Measurements from ENCODE around the gene GPRC5D.

Gene GPRC5D

GRCh38 chr12:12893438-12893837 is 58.5 kb downstream of the GPRC5D start:
- no peaks in the 10 kb centered on the region for H3F3A ChIP-seq (ENCODE audit: insufficient read depth, low read length)
- no peak overlapping the region for H3K27ac ChIP-seq (ENCODE audit: low read depth, low read length, poor library complexity, severe bottlenecking)
- H3K4me2 ChIP-seq (ENCODE audit: low read length): no peak overlapping the region
- H3K36me3 ChIP-seq (ENCODE audit: insufficient read depth, low read length): no peaks in the 10 kb centered on the region
- no peak overlapping the region for H2AFZ ChIP-seq (ENCODE audit: low read length)
- no peak overlapping the region for H3K9ac ChIP-seq (ENCODE audit: low read length)
- H3K4me3 ChIP-seq (ENCODE audit: low read depth, low read length, poor library complexity, severe bottlenecking): no peak overlapping the region
- no peaks in the 10 kb centered on the region for H3K9me2 ChIP-seq (ENCODE audit: low read depth, low read length)
- H4K20me1 ChIP-seq (ENCODE audit: insufficient read depth, low read length): no peaks in the 10 kb centered on the region
- no peaks in the 10 kb centered on the region for H3K9me3 ChIP-seq (ENCODE audit: low read length)
- no peak for TF ChIP-seq CTCF (IDR thresholded peaks at IDR 0.05; ENCODE audit: low read length)
- TF ChIP-seq EZH2 (IDR thresholded peaks at IDR 0.05; ENCODE audit: borderline replicate concordance, low read length): no peak
- no peaks in the 10 kb centered on the region for H3K4me1 ChIP-seq (ENCODE audit: insufficient read depth, low read length, severe bottlenecking)
- no peaks in the 10 kb centered on the region for H3K79me2 ChIP-seq (ENCODE audit: insufficient read depth, low read length)
- H3K27me3 ChIP-seq (ENCODE audit: insufficient read depth, low read length): peaks cover 4% of the 10 kb centered on the region; the same call in 1 of the 2 replicates

DNA sequence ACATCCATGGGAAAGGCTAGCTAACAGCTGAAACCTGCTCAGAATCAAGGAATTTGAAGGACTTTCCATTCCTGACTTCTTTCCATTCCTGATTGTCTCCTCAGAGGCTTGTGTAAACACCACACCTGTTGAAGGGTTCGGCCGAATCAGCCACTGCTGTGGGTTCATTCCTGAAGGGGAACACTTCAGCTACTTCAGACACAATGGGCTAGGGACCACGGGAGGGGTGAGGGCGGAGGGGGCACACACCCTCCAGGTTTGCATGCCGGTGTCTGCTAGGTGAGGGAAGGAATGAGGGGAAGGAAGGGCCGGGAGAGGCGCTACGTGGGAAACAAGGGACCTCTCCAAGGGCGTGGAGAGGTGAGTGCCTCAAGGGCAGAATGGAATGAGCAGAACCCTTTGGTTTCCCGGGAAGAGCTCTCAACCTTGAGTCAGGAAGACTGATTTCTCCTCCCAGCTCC is 59.3 kb downstream of the GPRC5D start:
- peaks cover 4% of the 10 kb centered on the region; the same call in 1 of the 2 replicates for H3K27me3 ChIP-seq (ENCODE audit: insufficient read depth, low read length)
- H3K4me1 ChIP-seq (ENCODE audit: insufficient read depth, low read length, severe bottlenecking): no peaks in the 10 kb centered on the region
- no peaks in the 10 kb centered on the region for H3F3A ChIP-seq (ENCODE audit: insufficient read depth, low read length)
- H3K4me3 ChIP-seq (ENCODE audit: low read depth, low read length, poor library complexity, severe bottlenecking): no peak overlapping the region
- no peaks in the 10 kb centered on the region for H3K36me3 ChIP-seq (ENCODE audit: insufficient read depth, low read length)
- no peaks in the 10 kb centered on the region for H3K9me2 ChIP-seq (ENCODE audit: low read depth, low read length)
- no peak overlapping the region for H3K27ac ChIP-seq (ENCODE audit: low read depth, low read length, poor library complexity, severe bottlenecking)
- no peaks in the 10 kb centered on the region for H3K79me2 ChIP-seq (ENCODE audit: insufficient read depth, low read length)
- H4K20me1 ChIP-seq (ENCODE audit: insufficient read depth, low read length): no peaks in the 10 kb centered on the region
- no peak for TF ChIP-seq EZH2 (IDR thresholded peaks at IDR 0.05; ENCODE audit: borderline replicate concordance, low read length)
- no peak for TF ChIP-seq CTCF (IDR thresholded peaks at IDR 0.05; ENCODE audit: low read length)
- no peak overlapping the region for H2AFZ ChIP-seq (ENCODE audit: low read length)
- no peaks in the 10 kb centered on the region for H3K9me3 ChIP-seq (ENCODE audit: low read length)
- H3K4me2 ChIP-seq (ENCODE audit: low read length): no peak overlapping the region
- no peak overlapping the region for H3K9ac ChIP-seq (ENCODE audit: low read length)

DNA sequence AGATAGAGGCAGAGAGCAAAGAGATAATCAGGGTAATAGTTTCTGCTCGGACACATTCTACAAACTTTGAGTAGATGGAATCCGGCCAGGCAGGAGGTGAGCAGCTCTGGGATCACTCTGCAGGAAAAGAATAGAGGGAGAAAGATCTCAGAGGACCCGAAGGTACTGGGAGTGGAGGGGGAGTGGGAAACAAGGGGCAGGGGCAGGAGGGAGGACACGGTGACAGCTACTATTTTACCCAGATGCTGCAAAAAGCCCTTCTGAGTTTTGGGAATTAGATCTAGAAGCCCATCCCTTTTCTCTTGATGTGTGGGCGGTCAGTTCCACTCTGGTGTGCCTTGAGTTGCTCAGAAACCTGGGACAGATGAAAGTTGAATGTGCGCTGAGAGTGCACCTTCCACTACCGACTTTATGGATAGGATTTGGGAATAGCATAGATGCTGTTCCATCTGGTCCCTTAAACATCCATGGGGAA is 60.1 kb downstream of the GPRC5D start:
- Histone ChIP-seq H3K9ac (ENCODE audit: low read length) (no peak overlapping the region), H3K4me1 (ENCODE audit: insufficient read depth, low read length, severe bottlenecking) (no peaks in the 10 kb centered on the region), H4K20me1 (ENCODE audit: insufficient read depth, low read length) (no peaks in the 10 kb centered on the region), H3K36me3 (ENCODE audit: insufficient read depth, low read length) (no peaks in the 10 kb centered on the region), H3K9me2 (ENCODE audit: low read depth, low read length) (no peaks in the 10 kb centered on the region), H3F3A (ENCODE audit: insufficient read depth, low read length) (no peaks in the 10 kb centered on the region), H3K9me3 (ENCODE audit: low read length) (no peaks in the 10 kb centered on the region), H3K27ac (ENCODE audit: low read depth, low read length, poor library complexity, severe bottlenecking) (no peak overlapping the region), H2AFZ (ENCODE audit: low read length) (no peak overlapping the region), H3K27me3 (ENCODE audit: insufficient read depth, low read length) (peaks cover 4% of the 10 kb centered on the region; the same call in 1 of the 2 replicates), H3K79me2 (ENCODE audit: insufficient read depth, low read length) (no peaks in the 10 kb centered on the region), H3K4me2 (ENCODE audit: low read length) (no peak overlapping the region), H3K4me3 (ENCODE audit: low read depth, low read length, poor library complexity, severe bottlenecking) (no peak overlapping the region)
- TF ChIP-seq CTCF (IDR thresholded peaks at IDR 0.05; ENCODE audit: low read length) (no peak), EZH2 (IDR thresholded peaks at IDR 0.05; ENCODE audit: borderline replicate concordance, low read length) (no peak)
